ENCODE data around the gene SKI.
"Not testable (repeated sequence)": the region's sequence is repeated elsewhere in the genome, so short reads cannot be mapped to it uniquely, and the experiment has no call there.

SKI gene

DNA sequence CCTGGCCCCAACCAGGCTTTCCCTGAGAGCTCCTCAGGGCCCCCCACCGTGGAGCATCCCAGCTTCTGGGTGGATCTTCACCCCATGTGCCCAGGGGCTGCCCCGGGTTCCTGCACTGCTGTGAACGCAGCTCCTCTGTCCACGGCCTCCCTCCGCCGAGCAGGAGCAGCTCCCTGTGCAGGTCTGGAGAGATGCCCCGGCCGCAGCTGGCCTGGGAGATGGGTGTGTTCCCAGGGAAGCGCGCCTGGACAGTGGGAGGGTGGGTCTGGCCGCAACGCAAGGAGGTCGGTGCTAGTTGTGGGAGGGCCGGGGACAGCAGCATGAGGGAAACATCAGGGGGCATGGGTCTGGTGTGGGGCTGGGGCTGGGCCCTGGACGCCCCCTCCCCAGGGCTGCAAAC, 91.9 kb downstream of the SKI start:
- no peak for DNase-seq (ENCODE audit: low spot score)

DNA sequence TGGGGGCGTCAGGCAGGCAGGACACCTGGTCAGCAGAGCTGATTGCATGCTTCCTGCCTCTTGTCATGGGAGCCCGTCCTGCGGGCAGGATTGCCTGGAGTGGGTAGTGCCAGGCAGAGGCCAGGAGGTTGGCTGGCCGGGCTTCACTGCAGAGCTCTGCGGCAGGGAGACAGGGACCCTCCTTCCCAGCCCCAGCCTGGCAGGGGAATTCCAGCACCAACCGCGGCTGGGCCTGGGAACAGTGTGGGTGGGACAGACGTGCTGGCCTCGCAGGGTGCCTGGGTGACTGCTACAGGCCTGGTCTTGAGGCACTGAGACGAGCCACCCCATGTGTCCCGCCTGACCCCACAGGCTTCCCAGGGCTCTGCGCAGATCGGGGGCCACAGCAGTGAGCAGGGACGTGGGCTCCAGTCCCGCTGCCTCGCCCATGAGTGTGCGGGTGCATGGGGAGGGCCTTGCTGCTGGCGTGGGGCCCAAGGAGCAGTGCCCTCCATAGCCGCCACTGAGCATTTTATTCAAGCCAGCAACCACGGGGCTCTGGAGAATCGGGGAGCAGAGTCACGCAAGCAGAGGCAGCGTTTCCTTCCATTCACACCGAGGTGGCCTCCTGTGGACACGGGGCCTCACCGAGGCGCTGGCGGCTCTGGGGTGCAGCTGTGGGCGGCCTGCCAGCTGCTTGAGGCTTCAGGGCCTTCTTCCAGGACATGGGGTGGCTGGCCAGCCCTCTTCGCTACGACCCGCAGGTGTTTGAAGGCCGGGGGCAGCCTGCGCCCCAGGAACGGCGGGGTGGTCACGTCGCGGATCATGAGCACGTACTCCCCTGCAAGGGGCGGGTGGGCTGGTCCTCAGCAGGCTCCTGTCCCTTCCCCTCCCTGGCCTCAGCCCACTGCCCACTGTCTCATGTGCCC, 92.9 kb downstream of the SKI start:
- no peak for DNase-seq (ENCODE audit: low spot score)

GRCh38 chr1:2322065-2322571, 94.0 kb downstream of the SKI start:
- DNase-seq (ENCODE audit: low spot score), result no peak

GRCh38 chr1:2322581-2323211, 94.6 kb downstream of the SKI start:
- DNase-seq (ENCODE audit: low spot score), result no peak

DNA sequence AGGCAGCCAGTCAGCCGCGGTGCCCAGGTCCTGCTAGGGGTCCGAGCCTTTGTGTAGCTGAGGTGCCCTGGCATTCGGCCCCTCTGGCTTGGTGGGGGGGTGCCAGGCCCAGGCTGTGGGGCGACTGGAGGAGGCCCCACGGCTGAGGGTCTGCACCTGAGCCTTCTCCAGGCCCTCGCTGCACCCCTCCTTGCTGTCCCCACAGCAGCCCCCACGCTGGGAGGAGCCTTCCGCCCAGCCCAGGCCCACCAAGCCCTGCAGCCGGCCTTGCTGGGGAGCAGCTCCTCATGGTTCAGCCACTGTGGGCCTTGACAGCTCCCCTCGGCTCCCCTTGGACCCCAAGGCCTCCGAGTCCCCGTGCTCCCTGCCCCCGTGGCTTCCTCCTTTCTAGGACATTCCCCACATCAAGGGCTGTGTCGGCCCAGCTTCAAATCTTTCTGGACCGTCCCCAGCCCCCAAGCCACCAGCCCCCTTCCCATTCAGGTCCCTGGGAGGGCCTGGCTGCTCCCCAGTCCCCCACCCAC, 95.4 kb downstream of the SKI start:
- no peak for DNase-seq (ENCODE audit: low spot score)

GRCh38 chr1:2324553-2325366, 96.6 kb downstream of the SKI start:
- DNase-seq (ENCODE audit: low spot score), result no peak

- DNase-seq (ENCODE audit: low spot score), result no peak
Observed at GRCh38 chr1:2326524-2326923, 98.4 kb downstream of the SKI start.

DNA sequence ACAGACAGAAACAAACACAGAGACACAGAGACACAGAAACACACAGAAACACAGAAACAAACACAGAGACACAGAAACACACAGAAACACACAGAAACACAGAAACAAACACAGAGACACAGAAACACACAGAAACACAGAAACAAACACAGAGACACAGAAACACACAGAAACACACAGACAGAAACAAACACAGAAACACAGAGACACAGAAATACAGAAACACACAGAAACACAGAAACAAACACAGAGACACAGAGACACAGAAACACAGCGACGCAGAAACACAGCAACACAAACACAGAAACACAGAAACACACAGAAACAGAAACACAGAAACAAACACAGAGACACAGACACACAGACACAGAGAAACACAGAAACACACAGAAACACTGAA, 99.0 kb downstream of the SKI start:
- DNase-seq (ENCODE audit: low spot score), result not testable (repeated sequence)

- DNase-seq (ENCODE audit: low spot score), result no peak
Observed at GRCh38 chr1:2327841-2328240, 99.7 kb downstream of the SKI start.

DNA sequence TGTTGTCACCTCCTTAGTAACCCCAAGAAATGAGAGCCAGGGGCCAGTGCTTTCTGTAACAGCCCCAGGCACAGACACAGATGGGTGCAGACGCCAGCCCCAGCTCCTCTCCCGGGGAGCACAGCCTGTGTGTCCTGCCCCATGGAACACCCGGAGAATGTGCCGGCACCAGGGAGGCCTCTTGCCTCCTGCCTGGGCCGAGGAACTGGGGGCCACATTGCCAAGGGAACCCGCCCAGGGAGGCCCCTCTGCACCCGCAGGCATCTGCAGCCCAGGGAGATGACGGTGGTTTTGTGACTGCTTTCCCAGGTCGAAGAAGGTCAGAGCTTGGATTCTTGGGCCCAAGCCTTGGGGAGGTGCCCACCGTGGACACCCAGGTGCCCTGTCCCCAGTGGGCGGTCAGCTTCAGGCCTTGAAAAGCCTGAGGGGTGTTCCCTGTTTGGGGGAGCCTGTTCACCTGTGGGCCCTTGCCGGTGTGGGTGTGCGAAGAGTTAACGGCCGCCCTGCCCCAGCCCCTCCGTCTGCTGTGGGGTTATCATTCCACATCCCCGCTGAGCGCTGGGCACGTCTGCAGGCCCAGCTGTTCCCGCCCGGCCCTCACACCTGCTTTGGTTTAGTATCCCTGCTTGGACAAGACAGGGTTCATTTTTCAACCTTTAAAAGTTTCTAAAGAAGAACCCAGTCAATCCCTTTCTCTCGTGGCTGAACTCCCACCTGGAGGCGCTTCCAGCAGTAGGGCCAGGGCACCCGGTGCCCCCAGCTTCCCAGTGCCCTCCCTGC, 100.7 kb downstream of the SKI start:
- DNase-seq (ENCODE audit: low spot score), result no peak

DNA sequence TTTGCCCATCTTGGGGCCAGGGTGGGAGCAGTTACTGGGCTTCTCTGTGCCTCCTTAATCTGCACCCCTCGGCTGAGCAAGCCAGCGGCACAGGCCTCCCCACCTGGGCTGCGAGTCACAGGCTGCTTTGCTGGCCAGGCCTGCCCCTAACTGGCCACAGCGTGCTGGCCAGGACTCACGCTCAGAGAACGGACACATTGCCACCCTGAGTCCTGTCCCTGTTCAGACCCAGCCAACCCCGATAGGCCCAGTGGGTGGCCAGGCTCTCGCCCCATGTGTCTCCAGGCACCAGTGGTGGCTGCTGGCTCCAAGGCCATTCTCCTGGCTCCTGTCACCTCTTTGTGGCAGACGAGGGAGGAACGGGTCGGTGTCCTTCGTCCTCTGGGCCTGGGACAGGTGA, 101.9 kb downstream of the SKI start:
- DNase-seq (ENCODE audit: low spot score), result no peak

GRCh38 chr1:2330519-2331199, 102.5 kb downstream of the SKI start:
- DNase-seq (ENCODE audit: low spot score), result no peak

DNA sequence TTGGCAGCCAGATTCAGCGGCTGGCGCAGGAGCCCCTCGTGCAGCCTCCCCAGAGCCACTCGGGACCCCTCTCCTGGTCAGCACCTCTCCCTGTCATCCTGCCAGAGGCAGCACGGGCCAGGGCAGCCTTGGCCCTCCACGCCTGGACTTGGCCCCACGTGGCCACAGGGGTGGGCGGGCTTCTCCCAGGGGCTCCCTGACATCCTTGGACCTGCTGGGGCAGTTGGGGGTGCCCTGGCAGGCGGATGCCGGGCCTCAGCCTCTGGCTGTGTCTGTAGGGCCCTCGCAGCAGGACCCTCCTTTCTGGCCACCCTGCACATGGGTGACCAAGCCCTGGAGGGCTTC, 103.1 kb downstream of the SKI start:
- no peak for DNase-seq (ENCODE audit: low spot score)

GRCh38 chr1:2331580-2331979, 103.5 kb downstream of the SKI start:
- not testable (repeated sequence) for DNase-seq (ENCODE audit: low spot score)

GRCh38 chr1:2334366-2334765, 106.2 kb downstream of the SKI start:
- no peak for DNase-seq (ENCODE audit: low spot score)

DNA sequence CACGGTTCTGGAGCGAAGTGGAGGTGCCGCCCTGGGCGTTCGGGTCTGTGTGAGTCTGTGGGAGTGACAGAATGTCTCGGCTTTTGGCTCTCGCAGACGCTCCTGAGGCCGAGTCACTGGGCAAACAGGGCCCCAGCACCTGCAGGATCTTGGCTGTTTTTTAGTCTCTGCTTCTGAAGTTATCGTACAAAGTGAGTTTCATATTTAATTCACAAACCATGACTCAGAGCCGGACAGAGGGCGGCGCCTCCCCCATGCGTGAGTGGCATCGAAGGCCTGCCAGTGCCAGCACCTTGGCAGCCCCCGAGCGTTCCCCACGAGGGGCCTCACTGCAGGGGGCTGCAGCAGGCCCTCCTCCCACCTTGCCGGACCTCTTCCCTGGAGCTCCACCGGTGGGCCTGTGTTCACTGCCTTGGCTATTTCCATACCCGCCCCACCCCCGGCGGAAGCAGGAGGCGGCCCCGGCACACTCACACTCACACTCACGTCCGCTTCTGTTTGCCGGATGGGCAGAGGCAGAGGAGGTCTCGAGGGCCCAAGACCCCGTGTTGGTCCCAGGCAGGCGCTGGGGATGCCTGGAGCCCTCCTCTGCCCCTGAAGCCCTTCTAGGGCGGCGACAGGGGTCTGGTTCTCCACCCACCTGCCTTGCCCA, 106.9 kb downstream of the SKI start:
- DNase-seq (ENCODE audit: low spot score), result no peak

- DNase-seq (ENCODE audit: low spot score), result no peak
Observed at GRCh38 chr1:2335721-2336455, 107.8 kb downstream of the SKI start.

DNA sequence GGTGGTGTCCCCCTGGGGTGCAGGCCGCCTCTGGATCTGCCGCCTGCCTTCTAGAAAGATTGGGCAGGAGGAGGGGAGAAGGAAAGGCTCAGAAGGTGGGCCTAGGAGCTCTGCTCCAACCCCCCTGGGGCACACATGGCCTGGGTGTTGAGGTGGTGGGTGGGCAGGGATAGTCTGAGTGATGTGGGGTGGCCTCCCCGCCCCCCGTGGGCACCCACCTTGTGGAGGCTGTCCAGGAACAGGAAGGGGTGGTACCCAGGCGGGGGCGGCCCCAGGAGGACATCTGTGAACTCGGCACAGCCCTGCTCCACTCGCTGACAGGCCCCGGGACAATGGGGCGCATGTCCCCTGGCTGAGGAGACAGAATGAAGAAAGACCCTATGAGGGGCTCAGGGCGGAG, 108.4 kb downstream of the SKI start:
- DNase-seq (ENCODE audit: low spot score), result no peak

DNA sequence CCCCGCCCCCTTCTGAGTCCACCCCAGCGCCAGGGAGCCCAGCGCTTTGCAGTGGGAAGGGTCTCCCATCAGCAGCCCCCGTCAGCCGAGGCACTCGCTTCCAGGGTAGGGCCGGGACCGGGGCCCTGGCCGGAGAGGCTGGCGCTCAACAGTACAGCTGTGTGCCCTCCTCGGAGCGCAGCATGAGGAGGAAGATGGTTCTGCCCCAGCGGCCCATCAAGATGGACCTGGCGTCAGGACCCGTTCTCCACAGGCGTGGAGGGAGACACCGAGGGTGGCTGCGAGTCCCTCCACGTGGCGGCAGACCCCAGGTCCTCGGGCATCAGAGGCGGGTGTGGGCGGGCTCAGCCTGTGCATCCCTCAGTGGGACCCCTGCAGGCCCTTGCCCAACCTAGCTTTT, 109.0 kb downstream of the SKI start:
- no peak for DNase-seq (ENCODE audit: low spot score)

GRCh38 chr1:2337501-2337900, 109.4 kb downstream of the SKI start:
- DNase-seq (ENCODE audit: low spot score), result no peak

Measured in CD4-positive, alpha-beta T cell treated with Interleukin-2 at 100 ng/mL for 4 hours (primary cell).